ENCODE data around the gene PTPRU. TPM values are rescaled to one million over a fixed set of nuclear protein-coding genes. Genes with fewer than 3 reads are reported as not detected.

PTPRU gene
- total RNA-seq, 1 experiment from 2014 or later = 41.4 TPM

DNA sequence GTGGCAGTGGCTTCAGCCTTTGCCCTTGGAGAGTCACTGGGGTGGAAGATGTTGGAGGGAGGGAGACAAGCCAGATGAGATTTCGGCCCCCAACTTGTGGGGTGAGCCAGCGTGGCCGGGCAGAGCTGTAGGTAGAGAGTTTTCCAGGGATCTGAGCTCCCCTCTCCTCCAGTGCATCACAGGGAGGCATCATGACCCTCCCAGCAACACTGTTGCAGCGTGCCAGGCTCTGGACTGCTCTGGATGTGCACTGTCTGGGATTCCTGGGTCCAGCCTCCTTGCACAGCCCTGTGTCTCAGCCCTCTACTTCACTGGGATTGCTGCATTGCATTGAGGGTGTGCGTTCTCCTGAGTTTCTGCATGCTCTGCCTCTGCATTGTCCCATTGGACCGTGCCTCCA is 8.9 kb downstream of the PTPRU start:
- no peaks in the 10 kb centered on the region for H3K27me3 ChIP-seq (replicated peaks; ENCODE audit: control insufficient read depth, insufficient read depth, low read length)
- peaks cover 18% of the 10 kb centered on the region for H3K4me1 Mint-ChIP-seq (ENCODE audit: low read depth, unreplicated experiment)
- no peak for DNase-seq
- no peaks in the 10 kb centered on the region for H3K27me3 Mint-ChIP-seq (ENCODE audit: insufficient read depth, unreplicated experiment)
- no peak overlapping the region for H3K4me3 Mint-ChIP-seq (ENCODE audit: unreplicated experiment)
- no peaks in the 10 kb centered on the region for H3K36me3 Mint-ChIP-seq (ENCODE audit: insufficient read depth, unreplicated experiment)
- H3K4me3 ChIP-seq (ENCODE audit: low read depth, low read length) = no peak overlapping the region
- POLR2A ChIA-PET = no interaction called here
- intact Hi-C loops (cut with micrococcal nuclease; ENCODE audit: unreplicated experiment) = no loop called here
- no TSS peak for BruUV-seq (replicated peaks)
- no peaks in the 10 kb centered on the region for H3K36me3 ChIP-seq (ENCODE audit: control insufficient read depth, insufficient read depth, low read length)
- H3K9me3 Mint-ChIP-seq (ENCODE audit: unreplicated experiment) = no peaks in the 10 kb centered on the region
- CTCF ChIA-PET = interaction anchor here (0.6 kb wide), 1 partner anchor 68 kb away, joined by 3 read pairs; no protein-coding TSS in a partner anchor
- H3K4me1 ChIP-seq = peaks cover 33% of the 10 kb centered on the region
- H3K27ac Mint-ChIP-seq (ENCODE audit: unreplicated experiment) = no peak overlapping the region
- H3K9me3 ChIP-seq = no peaks in the 10 kb centered on the region
- TF ChIP-seq, protein P1, sequence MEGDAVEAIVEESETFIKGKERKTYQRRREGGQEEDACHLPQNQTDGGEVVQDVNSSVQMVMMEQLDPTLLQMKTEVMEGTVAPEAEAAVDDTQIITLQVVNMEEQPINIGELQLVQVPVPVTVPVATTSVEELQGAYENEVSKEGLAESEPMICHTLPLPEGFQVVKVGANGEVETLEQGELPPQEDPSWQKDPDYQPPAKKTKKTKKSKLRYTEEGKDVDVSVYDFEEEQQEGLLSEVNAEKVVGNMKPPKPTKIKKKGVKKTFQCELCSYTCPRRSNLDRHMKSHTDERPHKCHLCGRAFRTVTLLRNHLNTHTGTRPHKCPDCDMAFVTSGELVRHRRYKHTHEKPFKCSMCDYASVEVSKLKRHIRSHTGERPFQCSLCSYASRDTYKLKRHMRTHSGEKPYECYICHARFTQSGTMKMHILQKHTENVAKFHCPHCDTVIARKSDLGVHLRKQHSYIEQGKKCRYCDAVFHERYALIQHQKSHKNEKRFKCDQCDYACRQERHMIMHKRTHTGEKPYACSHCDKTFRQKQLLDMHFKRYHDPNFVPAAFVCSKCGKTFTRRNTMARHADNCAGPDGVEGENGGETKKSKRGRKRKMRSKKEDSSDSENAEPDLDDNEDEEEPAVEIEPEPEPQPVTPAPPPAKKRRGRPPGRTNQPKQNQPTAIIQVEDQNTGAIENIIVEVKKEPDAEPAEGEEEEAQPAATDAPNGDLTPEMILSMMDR (IDR thresholded peaks at IDR 0.05; ENCODE audit: insufficient read depth in 1 of 2, low read depth in 1 of 2, low read length in 1 of 2, severe bottlenecking in 1 of 2, unreplicated experiment in 1 of 2) = no peak

- no peak overlapping the region for H3K27ac Mint-ChIP-seq (ENCODE audit: unreplicated experiment)
- H3K4me3 Mint-ChIP-seq (ENCODE audit: unreplicated experiment) = no peak overlapping the region
- POLR2A ChIA-PET = no interaction called here
- no TSS peak for BruUV-seq (replicated peaks)
- peaks cover 16% of the 10 kb centered on the region for H3K4me1 Mint-ChIP-seq (ENCODE audit: low read depth, unreplicated experiment)
- no peaks in the 10 kb centered on the region for H3K27me3 Mint-ChIP-seq (ENCODE audit: insufficient read depth, unreplicated experiment)
- no peaks in the 10 kb centered on the region for H3K36me3 Mint-ChIP-seq (ENCODE audit: insufficient read depth, unreplicated experiment)
- no peaks in the 10 kb centered on the region for H3K9me3 ChIP-seq
- DNase-seq = peak in 1 of 2 experiments; percentile 14
- H3K9me3 Mint-ChIP-seq (ENCODE audit: unreplicated experiment) = no peaks in the 10 kb centered on the region
- H3K4me1 ChIP-seq = peaks cover 31% of the 10 kb centered on the region
- H3K36me3 ChIP-seq (ENCODE audit: control insufficient read depth, insufficient read depth, low read length) = no peaks in the 10 kb centered on the region
- CTCF ChIA-PET = interaction anchor here (0.6 kb wide), 1 partner anchor 67 kb away, joined by 3 read pairs; no protein-coding TSS in a partner anchor
- intact Hi-C loops (cut with micrococcal nuclease; ENCODE audit: unreplicated experiment) = no loop called here
- TF ChIP-seq, protein P1 (IDR thresholded peaks at IDR 0.05; ENCODE audit: insufficient read depth in 1 of 2, low read depth in 1 of 2, low read length in 1 of 2, severe bottlenecking in 1 of 2, unreplicated experiment in 1 of 2) = peak in 1 of 2 experiments; percentile 5
- no peaks in the 10 kb centered on the region for H3K27me3 ChIP-seq (replicated peaks; ENCODE audit: control insufficient read depth, insufficient read depth, low read length)
- no peak overlapping the region for H3K4me3 ChIP-seq (ENCODE audit: low read depth, low read length)
Observed at GRCh38 chr1:29245876-29246275, 9.6 kb downstream of the PTPRU start.

GRCh38 chr1:29247044-29247443 is 10.7 kb downstream of the PTPRU start:
- H3K27me3 ChIP-seq (replicated peaks; ENCODE audit: control insufficient read depth, insufficient read depth, low read length) = no peaks in the 10 kb centered on the region
- POLR2A ChIA-PET = no interaction called here
- peaks cover 31% of the 10 kb centered on the region for H3K4me1 ChIP-seq
- intact Hi-C loops (cut with micrococcal nuclease; ENCODE audit: unreplicated experiment) = no loop called here
- no peak for DNase-seq
- CTCF ChIA-PET = no interaction called here
- no peaks in the 10 kb centered on the region for H3K9me3 ChIP-seq
- TF ChIP-seq, protein P1 (IDR thresholded peaks at IDR 0.05; ENCODE audit: insufficient read depth in 1 of 2, low read depth in 1 of 2, low read length in 1 of 2, severe bottlenecking in 1 of 2, unreplicated experiment in 1 of 2) = no peak
- no peak overlapping the region for H3K4me3 Mint-ChIP-seq (ENCODE audit: unreplicated experiment)
- H3K4me1 Mint-ChIP-seq (ENCODE audit: low read depth, unreplicated experiment) = peaks cover 16% of the 10 kb centered on the region
- H3K4me3 ChIP-seq (ENCODE audit: low read depth, low read length) = no peak overlapping the region
- H3K9me3 Mint-ChIP-seq (ENCODE audit: unreplicated experiment) = no peaks in the 10 kb centered on the region
- no peaks in the 10 kb centered on the region for H3K36me3 Mint-ChIP-seq (ENCODE audit: insufficient read depth, unreplicated experiment)
- BruUV-seq (replicated peaks) = no TSS peak
- H3K36me3 ChIP-seq (ENCODE audit: control insufficient read depth, insufficient read depth, low read length) = no peaks in the 10 kb centered on the region
- H3K27me3 Mint-ChIP-seq (ENCODE audit: insufficient read depth, unreplicated experiment) = no peaks in the 10 kb centered on the region
- peak overlapping the region; percentile 16 for H3K27ac Mint-ChIP-seq (ENCODE audit: unreplicated experiment)
